Hematopoietic multipotent progenitor cell treated with erythropoietin and hydrocortisone succinate and interleukin-3 and kit ligand, for 4 days (in vitro differentiated cells): Measurements from ENCODE around the gene ZNF790.

Source experiments
- DNase-seq: peaks from one replicate; pipeline ENCODE4 v3.0.0-alpha.2; 2015

ZNF790 gene

GRCh38 chr19:36837906-36838783 is at the start of gene ZNF790:
Gene ZNF790 (minus strand): TSS chr19:36838387. CDS start chr19:36825619, 12,768 bp downstream.
- DNase-seq: peak; percentile 96

- DNase-seq: peak; percentile 18
These were observed 39.1 kb upstream of the ZNF790 start for GRCh38 chr19:36876993-36877938.

DNA sequence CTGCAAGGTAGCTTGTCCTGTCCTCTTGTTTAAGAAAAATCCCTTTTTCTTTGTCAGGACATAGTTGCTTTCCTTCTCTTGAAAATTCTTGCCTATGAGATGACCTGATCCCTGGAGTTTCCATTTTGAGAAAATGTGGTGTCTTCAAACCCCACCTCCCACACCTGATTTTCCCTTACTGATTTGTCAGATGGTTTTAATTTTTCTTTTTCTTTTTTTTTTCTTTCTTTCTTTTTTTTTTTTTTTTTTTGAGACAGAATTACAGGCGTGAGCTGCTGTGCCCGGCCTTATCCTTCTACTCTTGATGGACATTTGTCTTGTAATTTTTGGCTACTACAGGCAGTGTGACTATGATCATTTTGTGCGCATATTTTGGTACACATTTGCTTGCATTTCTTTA is 13.7 kb upstream of the ZNF790 start:
- DNase-seq: no peak

- DNase-seq: peak; percentile 98
These were observed 12.6 kb upstream of the ZNF790 start, which contains the start of gene ZNF345 for GRCh38 chr19:36850559-36851442. Gene ZNF345 (plus strand): TSS chr19:36850876. CDS start chr19:36876831, 25,955 bp downstream.

DNA sequence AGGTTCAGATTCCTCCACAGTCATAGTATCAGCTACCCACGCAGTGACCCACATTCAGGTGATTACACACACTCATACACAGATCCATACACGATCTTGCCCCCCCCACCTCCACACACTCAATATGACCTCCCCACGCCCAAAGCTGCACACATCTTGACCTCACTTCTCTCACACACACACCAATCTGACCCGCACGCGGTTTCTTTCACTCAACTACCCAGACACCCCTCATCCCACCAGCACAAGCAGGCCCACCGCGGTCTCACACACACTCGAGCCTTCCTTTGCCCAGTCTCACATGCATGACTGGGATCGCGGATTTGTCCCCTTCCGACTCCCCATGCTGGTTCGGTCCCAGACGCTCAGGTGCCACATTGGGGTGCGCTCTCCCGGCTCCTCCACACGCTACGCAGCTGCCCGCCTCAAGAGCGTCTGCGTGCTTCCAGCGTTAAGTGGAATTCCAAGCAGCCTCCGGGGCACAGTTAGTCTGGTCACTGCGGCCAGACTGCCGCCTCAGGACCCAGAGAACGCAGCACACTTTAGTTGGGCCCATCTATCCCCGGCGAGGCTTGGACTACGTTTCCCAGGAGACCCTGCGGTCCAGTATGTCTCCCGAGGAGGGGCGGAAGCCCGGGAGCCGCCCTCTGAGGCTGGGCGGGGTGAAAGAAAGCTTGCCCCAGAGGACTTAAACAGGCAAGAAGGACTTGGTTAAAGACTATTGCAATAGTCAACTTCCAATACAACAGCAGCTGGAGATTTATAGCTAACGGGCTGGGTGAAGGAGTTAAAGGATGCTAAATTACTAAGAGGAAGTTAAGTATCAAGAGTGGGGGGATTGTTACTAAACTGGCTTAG is 11.7 kb upstream of the ZNF790 start:
- DNase-seq: peak; percentile 96

DNA sequence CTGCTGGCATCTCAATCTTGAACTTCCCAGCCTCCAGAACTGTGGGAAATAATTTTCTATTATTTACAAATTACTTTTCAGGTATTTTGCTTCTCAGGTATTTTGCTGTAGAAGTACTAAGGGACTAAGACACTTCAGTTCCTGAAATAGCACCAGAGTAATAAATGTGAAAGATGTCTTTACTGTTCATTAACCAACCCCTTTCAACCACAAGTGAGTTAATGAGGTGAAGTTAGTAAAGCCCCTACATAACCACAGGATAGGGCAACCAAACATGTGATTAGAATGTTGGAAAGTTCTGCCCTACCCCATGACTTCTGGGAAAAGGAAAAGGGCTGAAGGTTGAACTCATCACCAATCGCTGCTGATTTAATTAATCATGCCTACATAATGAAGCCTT is 9.8 kb upstream of the ZNF790 start:
- no peak for DNase-seq

DNA sequence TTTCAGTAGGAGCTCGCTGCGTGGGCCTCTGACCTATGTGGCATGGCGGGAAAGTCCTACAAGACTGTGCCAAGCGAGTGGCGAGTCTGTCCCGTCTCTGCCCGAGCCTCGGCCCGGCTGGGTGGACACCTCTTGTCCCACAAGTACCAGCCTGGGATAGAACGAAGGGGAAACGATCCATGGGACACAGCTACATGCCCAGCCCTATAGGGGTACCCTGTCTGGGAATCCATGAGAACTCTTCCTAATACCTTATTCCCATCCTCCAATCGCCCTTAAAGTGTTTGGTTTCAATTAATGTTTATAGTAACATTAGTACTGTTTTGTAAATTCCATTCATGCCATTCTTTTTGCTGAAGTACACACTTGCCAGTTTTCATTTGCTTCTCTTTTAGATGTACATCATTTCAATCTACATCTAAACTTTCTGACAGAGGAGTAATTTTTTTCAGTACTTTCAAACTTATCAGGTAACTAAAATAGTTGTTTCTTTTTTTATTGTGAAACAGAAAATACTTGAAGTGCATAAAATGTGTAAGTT is 667 bp upstream of the ZNF790 start:
- no peak for DNase-seq

GRCh38 chr19:36837176-36837905 is 846 bp downstream of the ZNF790 start:
- peak; percentile 46 for DNase-seq

DNA sequence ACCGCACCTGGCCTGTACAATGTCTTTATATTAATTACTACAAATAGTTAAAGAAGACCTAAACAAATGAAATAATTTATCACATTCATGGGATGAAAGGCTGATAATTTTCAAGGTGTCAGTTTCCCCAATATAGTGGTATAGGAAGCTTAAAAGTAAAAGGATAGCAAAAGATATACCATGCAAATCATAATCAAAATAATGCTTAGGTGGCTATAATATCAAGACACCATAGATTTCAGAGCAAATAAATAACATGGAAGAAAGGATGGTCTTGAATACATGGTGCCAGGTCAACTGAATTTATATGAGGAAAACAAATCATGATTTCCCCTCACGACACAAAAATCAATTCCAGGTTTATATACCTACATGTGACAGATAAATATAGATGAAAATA is 4.8 kb downstream of the ZNF790 start:
- no peak for DNase-seq

DNA sequence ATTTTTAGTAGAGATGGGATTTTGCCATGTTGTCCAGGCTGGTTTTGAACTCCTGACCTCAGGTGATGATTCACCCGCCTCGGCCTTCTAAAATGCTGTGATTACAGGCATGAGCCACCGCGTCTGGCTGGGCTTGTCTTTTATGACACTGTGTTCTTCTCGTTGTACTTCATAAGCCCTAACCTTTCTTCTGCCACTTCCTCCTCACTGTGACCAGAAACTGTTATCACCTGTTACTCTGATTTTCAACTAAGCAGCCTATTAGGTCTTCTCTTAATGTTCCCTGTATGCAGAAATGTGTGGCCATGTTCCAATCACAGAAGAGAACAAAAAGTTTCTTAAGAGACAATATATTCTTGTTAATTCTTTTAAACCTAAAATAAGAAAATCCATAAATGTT is 16.4 kb downstream of the ZNF790 start:
- no peak for DNase-seq

- DNase-seq: peak; percentile 11
These were observed 19.0 kb downstream of the ZNF790 start for GRCh38 chr19:36819130-36819630.

GRCh38 chr19:36807029-36807428 is 31.2 kb downstream of the ZNF790 start:
- DNase-seq: no peak

GRCh38 chr19:36805364-36805763 is 32.8 kb downstream of the ZNF790 start:
- no peak for DNase-seq

- DNase-seq: no peak
These were observed 40.4 kb downstream of the ZNF790 start for GRCh38 chr19:36797786-36798108.

DNA sequence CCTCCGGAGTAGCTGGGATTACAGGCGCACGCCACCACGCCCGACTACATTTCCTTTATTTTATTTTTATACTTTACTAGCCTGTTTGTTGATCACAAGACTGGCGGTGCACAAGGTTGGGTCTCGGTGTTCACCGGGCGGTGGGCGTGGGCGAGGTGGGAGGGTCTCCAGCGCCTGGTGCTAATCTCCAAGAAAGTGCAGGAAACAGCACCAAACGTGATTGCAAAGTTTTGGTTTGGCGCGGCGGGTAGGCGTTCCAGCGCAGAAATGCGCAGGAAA is 41.5 kb downstream of the ZNF790 start:
- no peak for DNase-seq

GRCh38 chr19:36791420-36792141 is 46.6 kb downstream of the ZNF790 start:
- peak; percentile 51 for DNase-seq

DNA sequence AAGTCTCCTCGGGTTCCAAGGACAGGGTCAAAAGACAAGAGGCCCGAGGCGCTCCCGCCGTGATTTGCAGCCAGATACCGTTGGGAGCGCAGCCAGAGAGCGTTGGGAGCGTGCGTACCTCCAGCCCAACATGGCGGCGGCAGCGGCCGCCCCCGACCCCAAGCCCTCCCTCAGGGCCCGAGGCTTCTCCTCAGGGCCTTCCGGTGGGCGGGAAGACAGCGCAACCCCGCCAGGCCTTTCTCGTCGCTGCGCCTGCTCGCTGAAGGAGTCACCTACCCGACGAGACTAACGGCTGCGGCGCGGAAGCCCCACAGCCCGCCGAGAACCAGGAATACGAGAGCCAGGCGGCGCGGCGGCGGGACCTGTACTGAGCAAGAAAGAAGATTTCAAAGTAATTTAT is 62.4 kb downstream of the ZNF790 start:
- DNase-seq: no peak

- no peak for DNase-seq
These were observed 65.0 kb downstream of the ZNF790 start for GRCh38 chr19:36773223-36773579.

DNA sequence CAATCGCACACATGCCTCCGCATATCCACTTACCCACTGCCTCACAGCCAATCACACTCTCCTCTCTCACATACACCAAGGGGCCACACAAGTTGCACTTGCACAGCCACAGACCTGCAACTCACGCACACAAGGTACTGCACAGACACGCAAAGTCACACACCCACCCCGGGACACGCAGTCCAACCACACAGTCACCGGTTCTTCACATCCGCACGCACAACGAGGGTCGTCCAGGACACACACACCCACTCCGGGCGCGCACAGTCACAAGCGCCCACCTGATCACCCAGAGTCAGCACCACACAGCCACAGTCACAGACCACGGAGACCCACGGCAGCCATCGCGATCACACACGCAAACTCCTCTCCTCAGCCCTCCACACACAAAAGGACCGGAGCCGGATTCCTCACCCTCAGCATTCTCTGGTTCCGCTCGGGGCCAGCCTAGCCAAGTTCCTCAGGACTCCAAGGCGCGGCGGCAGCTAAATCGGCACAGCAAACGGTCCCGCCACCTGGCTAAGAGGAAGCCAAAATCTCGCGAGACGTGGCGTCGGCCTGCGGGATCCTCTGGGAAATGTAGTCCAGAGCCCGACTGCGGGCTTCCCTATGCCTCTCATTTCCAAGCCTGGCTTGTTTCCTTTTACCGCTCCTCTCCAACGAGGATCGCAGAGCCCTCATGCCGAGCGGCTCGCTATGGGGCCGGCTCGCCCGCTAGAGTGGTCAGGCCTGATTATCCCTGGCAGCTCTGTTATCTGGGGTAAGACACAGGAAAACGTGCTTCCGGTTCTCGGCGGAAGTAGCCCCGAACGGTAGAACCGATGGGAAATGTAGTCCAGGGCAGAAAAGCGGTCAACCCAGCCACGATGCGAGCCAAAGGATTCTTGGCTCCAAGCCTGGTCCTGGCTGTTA is 65.6 kb downstream of the ZNF790 start, which contains the start of gene ZNF850:
TSS of gene ZNF850 (minus strand) at position 497 of the 912 bp plus-strand sequence. CDS start 10,201 bp downstream, outside the sequence.
- DNase-seq: peak; percentile 97
